SKM-1 treated with dmso at 0.1 percent for 144 hours (cell line): Measurements from ENCODE around the gene OR13J1.

Experiments used
- DNase-seq: peaks from one replicate; lab custom pipeline; 2025; ENCODE audit not compliant: unreplicated experiment; lab: John Stamatoyannopoulos, UW

OR13J1 gene

DNA sequence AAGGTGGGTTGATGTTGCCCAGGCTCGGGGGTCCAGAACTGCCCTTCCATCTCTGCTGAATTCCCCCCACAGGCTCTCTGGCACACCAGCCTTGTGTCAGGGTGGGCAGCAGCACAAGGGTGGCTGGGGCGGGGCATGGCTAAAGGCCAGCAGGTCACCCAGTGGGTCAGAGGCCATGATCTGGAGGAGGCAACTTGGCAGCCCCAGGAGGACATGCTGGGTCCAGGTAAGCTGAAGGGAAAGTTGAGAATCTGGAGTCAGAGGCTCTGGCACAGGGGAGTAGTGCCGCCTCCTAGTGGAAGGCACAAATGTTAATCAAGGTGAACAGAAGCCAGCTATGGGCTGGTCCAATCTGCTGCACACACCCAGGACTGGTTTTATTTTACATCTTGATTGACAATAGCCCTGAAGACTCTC, 35.0 kb downstream of the OR13J1 start:
- DNase-seq, result no peak

DNA sequence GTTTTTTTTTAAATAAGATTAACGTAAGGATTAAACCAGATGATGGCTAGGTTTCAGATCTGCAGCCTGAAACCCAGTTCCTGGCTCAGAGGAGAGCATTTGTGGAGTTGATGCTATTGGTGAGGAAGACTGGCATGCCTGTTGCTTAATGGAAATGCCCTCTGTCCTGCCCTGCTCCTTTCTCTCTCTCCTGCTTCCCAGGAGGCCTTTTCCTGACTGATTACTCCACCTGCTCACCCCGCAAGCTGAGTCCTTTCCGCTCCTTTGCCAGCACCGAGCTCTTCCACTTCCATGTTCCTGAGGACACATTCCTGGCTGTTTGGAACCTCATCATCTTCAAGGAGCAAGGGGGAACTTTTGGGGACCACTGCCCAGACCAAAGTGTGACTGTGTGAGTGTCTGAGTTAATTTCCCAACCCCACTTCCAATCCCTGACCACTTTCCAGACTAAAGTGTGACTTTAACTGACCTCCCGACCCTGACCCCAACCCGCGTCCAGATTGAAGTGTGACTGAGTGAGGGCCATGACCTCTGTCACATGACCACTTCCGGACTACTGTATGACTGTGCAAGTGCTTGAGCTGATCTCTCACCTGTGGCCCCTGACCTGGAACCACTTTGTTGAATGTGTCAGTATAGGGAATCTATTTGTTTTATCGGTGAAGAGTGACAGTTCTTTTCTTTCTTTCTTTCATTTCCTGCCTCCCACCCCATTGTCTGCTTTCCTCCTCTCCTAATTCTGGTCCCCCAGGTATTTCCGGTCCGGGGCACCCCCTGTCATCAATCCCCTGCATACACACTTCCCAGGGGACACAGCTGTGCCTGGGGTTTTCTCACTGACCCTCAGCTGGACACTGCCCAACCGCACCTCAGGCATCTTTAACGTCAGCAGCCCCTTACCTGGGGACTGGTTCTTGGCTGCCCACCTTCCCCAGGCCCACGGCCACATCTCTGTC, 35.7 kb downstream of the OR13J1 start:
- DNase-seq, result no peak

DNA sequence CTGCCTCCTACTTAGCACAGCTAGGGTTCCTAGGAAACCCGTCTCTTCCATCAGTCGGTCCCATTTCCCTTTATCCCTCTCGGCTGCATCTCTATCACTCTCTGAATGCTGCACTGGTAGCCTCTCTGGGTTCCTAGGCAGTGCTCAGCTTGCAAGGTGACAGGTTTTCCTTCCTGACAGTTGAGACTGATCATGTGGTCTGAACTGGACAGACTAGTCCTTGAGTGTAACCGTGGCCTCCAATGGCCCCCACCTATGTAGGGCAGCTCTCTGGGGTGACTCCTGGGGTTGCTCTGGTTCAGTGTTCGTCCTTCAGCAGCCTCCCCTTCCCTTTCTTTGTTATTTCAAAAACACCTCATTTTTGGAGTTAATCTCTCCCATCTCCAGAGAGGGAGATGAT, 37.4 kb downstream of the OR13J1 start:
- DNase-seq, result no peak

DNA sequence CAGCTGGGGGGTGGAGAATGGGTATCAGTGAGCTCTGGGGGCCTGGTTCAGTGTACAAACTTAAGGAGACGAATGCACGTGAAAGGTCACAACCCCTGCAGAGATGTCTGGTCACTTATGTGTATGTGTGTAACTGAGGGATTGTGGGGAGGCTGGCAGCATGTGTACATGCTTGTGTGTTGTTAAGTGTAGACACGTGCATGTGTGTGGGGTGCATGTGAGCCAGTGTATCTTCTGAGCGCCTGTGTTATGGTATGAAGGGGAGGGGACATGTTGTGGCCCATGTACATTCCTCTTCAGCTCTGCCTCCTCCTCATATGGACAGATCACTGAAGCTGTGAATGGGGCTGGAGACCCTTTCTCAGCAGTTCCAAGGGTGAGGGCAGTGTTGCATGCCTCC, 39.2 kb downstream of the OR13J1 start:
- DNase-seq, result no peak

DNA sequence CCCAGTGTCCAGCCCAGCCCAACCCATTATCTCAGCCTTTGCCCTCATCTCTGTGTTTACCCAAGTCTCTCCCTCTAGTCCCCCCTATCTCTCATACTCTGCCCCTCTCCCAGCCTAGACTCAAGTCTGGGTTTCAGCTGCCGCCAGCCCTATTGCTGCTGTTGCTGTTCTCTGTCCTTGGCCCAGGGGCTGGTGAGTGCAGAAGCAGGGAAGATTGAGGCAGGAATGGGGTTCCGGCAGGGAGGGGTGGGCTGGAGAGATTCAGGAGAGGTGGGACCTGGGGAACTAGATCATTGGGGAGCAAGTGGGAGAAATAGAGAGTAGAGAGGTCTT, 40.5 kb downstream of the OR13J1 start:
- no peak for DNase-seq

DNA sequence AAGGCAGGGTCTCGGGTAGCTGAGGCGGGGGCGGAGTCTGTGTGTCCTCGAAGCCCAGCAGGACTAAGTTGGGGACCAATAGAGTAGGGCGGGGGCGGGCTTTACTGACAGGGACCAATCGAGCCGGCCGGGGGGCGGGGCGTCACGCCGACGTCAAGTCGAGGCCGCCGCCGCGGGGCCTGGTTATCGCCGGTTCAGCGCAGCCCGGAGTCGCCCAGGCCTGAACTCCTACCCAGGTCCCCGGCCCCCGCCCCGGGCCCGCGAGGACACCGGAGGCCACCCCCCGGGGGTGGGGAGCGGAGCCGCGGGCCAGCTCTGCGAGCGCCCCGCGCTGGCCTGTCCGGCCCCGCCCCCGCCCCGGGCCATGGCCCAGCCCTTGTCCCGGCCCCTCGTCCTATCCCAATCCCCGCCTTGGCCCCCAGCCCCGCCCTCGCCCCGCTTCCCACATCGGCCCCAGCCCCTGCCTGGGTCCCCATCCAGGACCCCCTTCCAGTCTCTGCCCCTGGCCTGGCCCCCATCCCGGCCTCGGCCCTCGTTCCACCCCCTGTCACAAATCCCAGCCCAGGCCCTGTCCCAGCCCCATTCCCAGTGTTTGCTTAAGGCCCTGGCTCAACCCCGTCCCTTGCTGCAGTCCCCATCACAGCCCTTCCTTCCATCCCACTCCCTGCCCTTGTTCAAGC, 41.0 kb downstream of the OR13J1 start, which contains the start of gene TMEM8B:
Gene TMEM8B (plus strand): TSS at position 145 of the 680 bp plus-strand sequence. CDS start 220 bp downstream, at position 365.
- peak; percentile 71 for DNase-seq

DNA sequence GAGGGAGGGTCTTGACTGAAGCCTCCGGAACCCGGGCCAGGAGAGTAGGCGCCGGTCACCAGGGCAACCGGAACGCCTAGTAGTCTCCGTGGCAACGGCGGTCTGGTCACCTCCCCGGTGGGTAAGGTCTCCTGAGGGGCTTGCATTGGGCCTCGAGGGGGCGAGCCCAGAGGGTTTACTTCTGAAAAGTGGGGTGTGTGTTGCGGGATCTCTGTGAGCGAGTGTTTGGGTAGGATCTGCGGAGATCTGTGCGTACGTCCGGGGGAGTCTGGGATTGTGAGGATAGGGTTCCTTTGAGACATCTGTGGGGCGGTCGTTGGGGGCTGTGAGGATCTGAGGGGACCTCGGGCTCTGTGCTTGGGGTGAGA, 41.5 kb downstream of the OR13J1 start, which contains the start of gene FAM221B:
Gene FAM221B (minus strand): TSS at position 17 of the 368 bp plus-strand sequence. CDS start 2,571 bp downstream, outside the sequence.
- DNase-seq, result no peak

DNA sequence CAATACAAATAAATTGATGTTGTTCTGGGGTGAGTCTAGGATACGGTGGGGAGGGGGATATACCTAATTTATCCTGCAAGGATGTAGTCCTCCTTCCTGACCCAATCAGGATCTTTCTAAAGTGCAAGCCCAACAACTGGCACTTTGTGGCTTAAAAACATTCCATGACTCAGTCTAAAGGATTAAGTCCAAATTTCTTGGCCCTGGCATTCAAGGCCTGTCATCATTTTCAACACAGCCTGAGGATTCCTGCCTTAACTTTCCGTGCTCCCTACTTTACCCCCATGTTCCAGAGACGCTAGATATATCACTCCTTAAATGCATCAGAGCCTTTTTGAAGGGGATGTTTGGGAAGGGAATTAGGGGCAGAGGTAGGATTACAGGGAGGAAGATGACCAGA, 42.7 kb downstream of the OR13J1 start:
- no peak for DNase-seq

DNA sequence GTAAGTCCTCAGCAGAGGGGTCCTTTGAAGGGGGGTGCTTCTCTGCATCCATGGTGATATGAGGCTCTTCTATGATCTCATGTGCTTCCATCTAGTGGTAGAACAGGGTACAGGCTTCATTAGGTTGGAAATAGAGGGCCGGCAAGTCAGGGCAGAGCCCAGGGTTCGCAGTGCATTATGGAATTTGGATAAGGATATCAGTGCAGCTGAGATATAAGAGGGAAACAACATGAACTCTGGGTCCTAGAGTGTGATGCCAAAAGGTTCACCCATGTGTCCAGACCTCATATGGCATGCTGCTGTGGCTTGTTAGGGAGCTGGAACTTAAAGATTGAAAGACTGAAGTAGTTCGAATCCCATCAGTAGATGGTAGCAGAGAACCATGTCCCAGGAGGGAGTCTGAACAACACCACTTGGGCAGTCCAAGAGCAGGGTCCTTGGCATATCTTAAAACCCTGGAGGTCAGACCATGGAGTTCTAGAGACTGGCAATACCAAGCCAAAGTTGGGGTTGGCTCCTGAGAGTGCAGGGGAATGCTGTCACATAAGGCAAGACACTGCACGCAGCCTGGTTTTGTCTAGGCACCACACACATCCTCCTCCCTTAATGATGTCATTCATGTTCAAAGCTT, 44.0 kb downstream of the OR13J1 start:
- peak; percentile 47 for DNase-seq

DNA sequence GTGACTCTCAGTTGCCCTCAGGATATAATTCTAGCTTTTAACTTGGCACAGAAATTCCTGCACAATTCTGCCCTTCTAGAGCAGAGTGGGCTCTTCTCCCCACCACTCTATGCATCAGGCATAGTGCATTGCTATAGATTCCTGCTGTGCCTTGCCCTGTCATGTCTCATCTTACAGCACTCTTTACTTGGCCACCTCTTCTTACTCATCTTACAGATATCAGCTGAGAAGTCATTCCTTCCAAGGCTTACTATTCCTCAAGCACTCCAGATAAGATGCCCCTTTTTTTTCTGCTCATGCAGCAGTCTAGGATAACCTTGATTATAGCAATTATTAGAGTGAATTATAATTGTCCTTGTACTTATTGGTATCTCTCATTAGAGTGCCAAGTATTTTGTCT, 47.3 kb downstream of the OR13J1 start:
- no peak for DNase-seq

DNA sequence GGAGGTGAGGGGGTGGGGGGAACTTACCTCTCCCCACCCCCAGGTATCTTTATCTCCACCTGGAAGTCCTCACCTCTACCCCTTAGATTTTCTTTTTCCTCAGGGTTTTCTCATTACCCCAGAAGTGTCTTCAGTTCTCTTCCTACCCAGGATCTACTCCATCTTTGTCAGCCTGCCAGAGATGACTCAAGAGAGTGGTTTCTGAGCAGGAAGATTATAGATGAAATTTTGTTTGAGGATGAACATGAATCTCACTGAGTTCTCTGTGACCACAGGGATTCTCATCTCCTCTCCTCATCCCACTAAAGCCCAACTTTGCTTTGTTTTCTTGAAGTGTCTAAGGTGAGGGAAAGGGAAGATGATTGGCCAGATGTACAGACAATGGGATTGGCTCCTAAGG, 50.1 kb downstream of the OR13J1 start:
- no peak for DNase-seq
